ENCODE data around the gene RNF130.

RNF130 gene

GRCh38 chr5:180049185-180049548, 22.4 kb downstream of the RNF130 start (continued):
- TF ChIP-seq POU6F1 (CRISPR knock-in tag; IDR thresholded peaks at IDR 0.05; ENCODE audit: borderline replicate concordance, low read depth) (no peak), ZFP3 (CRISPR knock-in tag; IDR thresholded peaks at IDR 0.05) (no peak)

GRCh38 chr5:180047667-180048066, 23.9 kb downstream of the RNF130 start:
- no peak for ATAC-seq
- no peak for TF ChIP-seq ARNTL (CRISPR knock-in tag; IDR thresholded peaks at IDR 0.05; ENCODE audit: borderline replicate concordance, low read depth)
- no peak for TF ChIP-seq ISL1 (CRISPR knock-in tag; IDR thresholded peaks at IDR 0.05)
- no peak for TF ChIP-seq PATZ1 (CRISPR knock-in tag; IDR thresholded peaks at IDR 0.05; ENCODE audit: borderline replicate concordance)
- TF ChIP-seq OSR1 (CRISPR knock-in tag; IDR thresholded peaks at IDR 0.05), result no peak
- no peak for TF ChIP-seq TCF4 (CRISPR knock-in tag; IDR thresholded peaks at IDR 0.05; ENCODE audit: borderline replicate concordance)
- TF ChIP-seq ZNF70 (CRISPR knock-in tag; IDR thresholded peaks at IDR 0.05), result no peak
- no peak for TF ChIP-seq ZNF565 (CRISPR knock-in tag; conservative IDR thresholded peaks at IDR 0.05; ENCODE audit: low read depth)
- TF ChIP-seq, protein P1, sequence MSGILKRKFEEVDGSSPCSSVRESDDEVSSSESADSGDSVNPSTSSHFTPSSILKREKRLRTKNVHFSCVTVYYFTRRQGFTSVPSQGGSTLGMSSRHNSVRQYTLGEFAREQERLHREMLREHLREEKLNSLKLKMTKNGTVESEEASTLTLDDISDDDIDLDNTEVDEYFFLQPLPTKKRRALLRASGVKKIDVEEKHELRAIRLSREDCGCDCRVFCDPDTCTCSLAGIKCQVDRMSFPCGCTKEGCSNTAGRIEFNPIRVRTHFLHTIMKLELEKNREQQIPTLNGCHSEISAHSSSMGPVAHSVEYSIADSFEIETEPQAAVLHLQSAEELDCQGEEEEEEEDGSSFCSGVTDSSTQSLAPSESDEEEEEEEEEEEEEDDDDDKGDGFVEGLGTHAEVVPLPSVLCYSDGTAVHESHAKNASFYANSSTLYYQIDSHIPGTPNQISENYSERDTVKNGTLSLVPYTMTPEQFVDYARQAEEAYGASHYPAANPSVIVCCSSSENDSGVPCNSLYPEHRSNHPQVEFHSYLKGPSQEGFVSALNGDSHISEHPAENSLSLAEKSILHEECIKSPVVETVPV (CRISPR knock-in tag; IDR thresholded peaks at IDR 0.05), result no peak
- no peak for TF ChIP-seq BACH2 (CRISPR knock-in tag; IDR thresholded peaks at IDR 0.05; ENCODE audit: borderline replicate concordance)
- TF ChIP-seq ZFP3 (CRISPR knock-in tag; IDR thresholded peaks at IDR 0.05), result no peak

DNA sequence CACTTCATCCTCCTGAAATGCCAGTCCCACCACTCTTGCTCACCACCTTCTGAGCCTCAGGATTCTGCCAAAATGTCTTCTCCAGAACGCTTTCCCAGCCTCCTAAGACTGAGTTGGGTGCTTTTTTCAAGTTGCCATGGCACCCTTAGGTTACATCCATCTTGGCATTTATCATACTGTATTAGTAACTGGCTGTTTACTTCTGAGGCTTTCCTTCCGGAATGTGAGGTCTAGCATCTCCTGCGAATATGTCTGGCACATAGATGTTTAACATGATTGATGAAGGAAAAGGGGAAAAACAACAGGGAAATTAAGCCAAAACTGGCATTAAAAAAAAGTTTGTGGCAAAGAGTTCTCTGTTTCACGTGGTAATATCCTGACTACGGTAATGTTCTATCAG, 24.9 kb downstream of the RNF130 start:
- no peak for ATAC-seq
- TF ChIP-seq ZNF565 (CRISPR knock-in tag; conservative IDR thresholded peaks at IDR 0.05; ENCODE audit: low read depth) (no peak), BACH2 (CRISPR knock-in tag; IDR thresholded peaks at IDR 0.05; ENCODE audit: borderline replicate concordance) (no peak), ZC3H10 (CRISPR knock-in tag; IDR thresholded peaks at IDR 0.05) (no peak), ZNF8 (CRISPR knock-in tag; IDR thresholded peaks at IDR 0.05) (no peak), POU6F1 (CRISPR knock-in tag; IDR thresholded peaks at IDR 0.05; ENCODE audit: borderline replicate concordance, low read depth) (no peak), PATZ1 (CRISPR knock-in tag; IDR thresholded peaks at IDR 0.05; ENCODE audit: borderline replicate concordance) (no peak), CSDC2 (CRISPR knock-in tag; IDR thresholded peaks at IDR 0.05) (no peak), ARNTL (CRISPR knock-in tag; IDR thresholded peaks at IDR 0.05; ENCODE audit: borderline replicate concordance, low read depth) (no peak), TOX (CRISPR knock-in tag; IDR thresholded peaks at IDR 0.05; ENCODE audit: borderline replicate concordance) (no peak), CREB5 (CRISPR knock-in tag; IDR thresholded peaks at IDR 0.05; ENCODE audit: low read depth) (no peak), OSR1 (CRISPR knock-in tag; IDR thresholded peaks at IDR 0.05) (no peak), GLIS3 (CRISPR knock-in tag; IDR thresholded peaks at IDR 0.05) (no peak), RARB (CRISPR knock-in tag; IDR thresholded peaks at IDR 0.05) (no peak), TCF4 (CRISPR knock-in tag; IDR thresholded peaks at IDR 0.05; ENCODE audit: borderline replicate concordance) (no peak), ZNF70 (CRISPR knock-in tag; IDR thresholded peaks at IDR 0.05) (no peak), ZFP30 (CRISPR knock-in tag; IDR thresholded peaks at IDR 0.05) (no peak), PPARA (CRISPR knock-in tag; IDR thresholded peaks at IDR 0.05; ENCODE audit: borderline replicate concordance) (no peak), ZFP3 (CRISPR knock-in tag; IDR thresholded peaks at IDR 0.05) (no peak)
- TF ChIP-seq, protein P1 (CRISPR knock-in tag; IDR thresholded peaks at IDR 0.05), result no peak
- TF ChIP-seq, protein P2, sequence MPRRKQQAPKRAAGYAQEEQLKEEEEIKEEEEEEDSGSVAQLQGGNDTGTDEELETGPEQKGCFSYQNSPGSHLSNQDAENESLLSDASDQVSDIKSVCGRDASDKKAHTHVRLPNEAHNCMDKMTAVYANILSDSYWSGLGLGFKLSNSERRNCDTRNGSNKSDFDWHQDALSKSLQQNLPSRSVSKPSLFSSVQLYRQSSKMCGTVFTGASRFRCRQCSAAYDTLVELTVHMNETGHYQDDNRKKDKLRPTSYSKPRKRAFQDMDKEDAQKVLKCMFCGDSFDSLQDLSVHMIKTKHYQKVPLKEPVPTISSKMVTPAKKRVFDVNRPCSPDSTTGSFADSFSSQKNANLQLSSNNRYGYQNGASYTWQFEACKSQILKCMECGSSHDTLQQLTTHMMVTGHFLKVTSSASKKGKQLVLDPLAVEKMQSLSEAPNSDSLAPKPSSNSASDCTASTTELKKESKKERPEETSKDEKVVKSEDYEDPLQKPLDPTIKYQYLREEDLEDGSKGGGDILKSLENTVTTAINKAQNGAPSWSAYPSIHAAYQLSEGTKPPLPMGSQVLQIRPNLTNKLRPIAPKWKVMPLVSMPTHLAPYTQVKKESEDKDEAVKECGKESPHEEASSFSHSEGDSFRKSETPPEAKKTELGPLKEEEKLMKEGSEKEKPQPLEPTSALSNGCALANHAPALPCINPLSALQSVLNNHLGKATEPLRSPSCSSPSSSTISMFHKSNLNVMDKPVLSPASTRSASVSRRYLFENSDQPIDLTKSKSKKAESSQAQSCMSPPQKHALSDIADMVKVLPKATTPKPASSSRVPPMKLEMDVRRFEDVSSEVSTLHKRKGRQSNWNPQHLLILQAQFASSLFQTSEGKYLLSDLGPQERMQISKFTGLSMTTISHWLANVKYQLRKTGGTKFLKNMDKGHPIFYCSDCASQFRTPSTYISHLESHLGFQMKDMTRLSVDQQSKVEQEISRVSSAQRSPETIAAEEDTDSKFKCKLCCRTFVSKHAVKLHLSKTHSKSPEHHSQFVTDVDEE (CRISPR knock-in tag; IDR thresholded peaks at IDR 0.05), result no peak

Data from SK-N-SH treated with all-trans-retinoic acid at 6 μM for 48 hours (cell line).